ENCODE measurements around the gene EPB41L4A.

Gene EPB41L4A

GRCh38 chr5:112200131-112200530 is 218.9 kb downstream of the EPB41L4A start:
- H3K27ac ChIP-seq (ENCODE audit: low read depth, low read length) = no peak overlapping the region
- no peak overlapping the region for H3K4me3 ChIP-seq (ENCODE audit: low read length)
- no peaks in the 10 kb centered on the region for H3F3A ChIP-seq (ENCODE audit: control insufficient read depth, insufficient read depth)
- TF ChIP-seq EZH2phosphoT487 (IDR thresholded peaks at IDR 0.05; ENCODE audit: borderline replicate concordance, low read length) = no peak
- no peak for TF ChIP-seq CTCF (IDR thresholded peaks at IDR 0.05; ENCODE audit: low read depth, low read length, poor library complexity, severe bottlenecking)
- H3K9me3 ChIP-seq (ENCODE audit: control insufficient read depth, insufficient read depth, low read length) = no peaks in the 10 kb centered on the region
- H3K9me2 ChIP-seq (replicated peaks; ENCODE audit: control insufficient read depth, low read length) = no peaks in the 10 kb centered on the region
- H3K4me1 ChIP-seq (ENCODE audit: control insufficient read depth, low read length) = no peaks in the 10 kb centered on the region
- no peaks in the 10 kb centered on the region for H3K79me2 ChIP-seq (ENCODE audit: control insufficient read depth, low read length)
- H3K27me3 ChIP-seq (ENCODE audit: control insufficient read depth, low read length) = peaks cover 16% of the 10 kb centered on the region
- H3K36me3 ChIP-seq (ENCODE audit: control insufficient read depth, low read length) = no peaks in the 10 kb centered on the region
- no peak overlapping the region for H3K4me2 ChIP-seq (ENCODE audit: low read length)
- H4K20me1 ChIP-seq (ENCODE audit: control insufficient read depth, insufficient read depth, low read depth, low read length) = no peaks in the 10 kb centered on the region

- no peaks in the 10 kb centered on the region for H3K79me2 ChIP-seq (ENCODE audit: control insufficient read depth, low read length)
These were observed 222.5 kb downstream of the EPB41L4A start for GRCh38 chr5:112196584-112196983.

DNA sequence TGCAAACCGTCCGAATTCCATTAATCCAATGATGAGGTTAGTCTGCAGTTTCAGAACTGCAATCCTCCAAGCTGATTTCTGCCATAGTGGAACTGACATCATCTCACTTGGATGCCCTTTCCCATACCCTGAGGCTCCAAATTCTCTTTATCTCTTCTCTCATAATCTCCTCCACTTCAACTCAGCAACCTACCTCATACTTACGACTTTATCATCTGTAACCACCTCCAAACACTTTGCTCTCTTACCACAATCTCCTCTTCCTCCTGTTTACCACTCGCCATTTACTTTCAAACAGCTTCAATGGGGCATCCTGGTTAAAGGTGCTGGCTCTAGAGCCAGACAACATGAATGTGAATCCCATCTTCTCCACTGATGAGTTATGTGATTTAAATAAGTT is 223.2 kb downstream of the EPB41L4A start:
- TF ChIP-seq CTCF (IDR thresholded peaks at IDR 0.05; ENCODE audit: low read depth, low read length, poor library complexity, severe bottlenecking) (no peak), EZH2phosphoT487 (IDR thresholded peaks at IDR 0.05; ENCODE audit: borderline replicate concordance, low read length) (no peak)
- Histone ChIP-seq H3K36me3 (ENCODE audit: control insufficient read depth, low read length) (no peaks in the 10 kb centered on the region), H3K4me2 (ENCODE audit: low read length) (no peak overlapping the region), H3K4me3 (ENCODE audit: low read length) (no peak overlapping the region), H3K9me3 (ENCODE audit: control insufficient read depth, insufficient read depth, low read length) (no peaks in the 10 kb centered on the region), H3K27ac (ENCODE audit: low read depth, low read length) (no peak overlapping the region), H3K4me1 (ENCODE audit: control insufficient read depth, low read length) (no peaks in the 10 kb centered on the region), H3K27me3 (ENCODE audit: control insufficient read depth, low read length) (peaks cover 11% of the 10 kb centered on the region; the same call in 1 of the 2 replicates), H3K79me2 (ENCODE audit: control insufficient read depth, low read length) (no peaks in the 10 kb centered on the region), H3K9me2 (replicated peaks; ENCODE audit: control insufficient read depth, low read length) (no peaks in the 10 kb centered on the region), H3F3A (ENCODE audit: control insufficient read depth, insufficient read depth) (no peaks in the 10 kb centered on the region), H4K20me1 (ENCODE audit: control insufficient read depth, insufficient read depth, low read depth, low read length) (no peaks in the 10 kb centered on the region)

More at GRCh38 chr5:112196584-112196983, 222.5 kb downstream of the EPB41L4A start:
- TF ChIP-seq CTCF (IDR thresholded peaks at IDR 0.05; ENCODE audit: low read depth, low read length, poor library complexity, severe bottlenecking) (no peak), EZH2phosphoT487 (IDR thresholded peaks at IDR 0.05; ENCODE audit: borderline replicate concordance, low read length) (no peak)
- Histone ChIP-seq H3K36me3 (ENCODE audit: control insufficient read depth, low read length) (no peaks in the 10 kb centered on the region), H3K9me2 (replicated peaks; ENCODE audit: control insufficient read depth, low read length) (no peaks in the 10 kb centered on the region), H3K27ac (ENCODE audit: low read depth, low read length) (no peak overlapping the region), H3K4me2 (ENCODE audit: low read length) (no peak overlapping the region), H3F3A (ENCODE audit: control insufficient read depth, insufficient read depth) (no peaks in the 10 kb centered on the region), H4K20me1 (ENCODE audit: control insufficient read depth, insufficient read depth, low read depth, low read length) (no peaks in the 10 kb centered on the region), H3K4me1 (ENCODE audit: control insufficient read depth, low read length) (no peaks in the 10 kb centered on the region), H3K27me3 (ENCODE audit: control insufficient read depth, low read length) (peaks cover 11% of the 10 kb centered on the region; the same call in 1 of the 2 replicates), H3K9me3 (ENCODE audit: control insufficient read depth, insufficient read depth, low read length) (no peaks in the 10 kb centered on the region), H3K4me3 (ENCODE audit: low read length) (no peak overlapping the region)

Measured in DOHH2 (cell line).